T-helper 1 cell (primary cell): ENCODE data around the gene ERH.

ENCODE experiments used
- DNase-seq, 5 donors: peaks; one replicate each; pipeline ENCODE4 v3.0.0-alpha.2; 2012 to 2020

ERH gene

GRCh38 chr14:69355154-69355597 lies 42.9 kb downstream of the ERH start:
- DNase-seq: no peak

- peak in 3 of 5 donors; percentile 9 to 73 (median 43) for DNase-seq
These were observed 43.5 kb downstream of the ERH start for GRCh38 chr14:69354383-69355153.

GRCh38 chr14:69353168-69353567 lies 44.9 kb downstream of the ERH start:
- no peak for DNase-seq

- no peak for DNase-seq
These were observed 46.2 kb downstream of the ERH start for GRCh38 chr14:69351911-69352310.

- no peak for DNase-seq
These were observed 46.7 kb downstream of the ERH start for GRCh38 chr14:69351385-69351784.

GRCh38 chr14:69350892-69351291 lies 47.2 kb downstream of the ERH start:
- no peak for DNase-seq

- DNase-seq: no peak
These were observed 48.9 kb downstream of the ERH start for GRCh38 chr14:69349091-69349777.

GRCh38 chr14:69346710-69347109 lies 51.4 kb downstream of the ERH start:
- no peak for DNase-seq

- no peak for DNase-seq
These were observed 52.7 kb downstream of the ERH start for GRCh38 chr14:69345402-69345801.

GRCh38 chr14:69344171-69344570 lies 53.9 kb downstream of the ERH start:
- DNase-seq: no peak

- no peak for DNase-seq
These were observed 55.1 kb downstream of the ERH start for GRCh38 chr14:69342928-69343525.

- DNase-seq: no peak
These were observed 58.7 kb downstream of the ERH start for GRCh38 chr14:69339426-69339825.

GRCh38 chr14:69337984-69338383 lies 60.1 kb downstream of the ERH start:
- DNase-seq: no peak

GRCh38 chr14:69335371-69335771 lies 62.7 kb downstream of the ERH start:
- DNase-seq: no peak

- no peak for DNase-seq
These were observed 63.5 kb downstream of the ERH start for GRCh38 chr14:69334576-69334975.

GRCh38 chr14:69333791-69334337 lies 64.2 kb downstream of the ERH start:
- no peak for DNase-seq

GRCh38 chr14:69332782-69333395 lies 65.2 kb downstream of the ERH start:
- DNase-seq: no peak

- DNase-seq: no peak
These were observed 66.9 kb downstream of the ERH start for GRCh38 chr14:69331206-69331605.
